Activated T-helper 2 cell treated with anti-CD3 and anti-CD28 coated beads, Interferon-gamma antibody, Interleukin-2, Interleukin-4, amounts not matched to agents 10 μg/mL and 5 μg/mL and 100 μg/mL, durations not matched to agents 14 hours and 24 hours and 36 hours (primary cell): Measurements from ENCODE around the gene AIG1. TPM values are rescaled to one million over a fixed set of nuclear protein-coding genes. Genes with fewer than 3 reads are reported as not detected.

Experiments
- DNase-seq: peaks from one replicate; pipeline ENCODE4 v3.0.0; 2021; ENCODE audit warnings: low spot score
- H3K27ac Mint-ChIP-seq: one replicate; pipeline ENCODE4 v1.8.0; 2021; ENCODE audit warnings: mixed read lengths
- H3K27me3 Mint-ChIP-seq: one replicate; pipeline ENCODE4 v1.8.0; 2021; ENCODE audit warnings: low read depth, mixed read lengths
- H3K36me3 Mint-ChIP-seq: one replicate; pipeline ENCODE4 v1.8.0; 2021; ENCODE audit warnings: low read depth, mixed read lengths
- H3K4me1 Mint-ChIP-seq: one replicate; pipeline ENCODE4 v1.8.0; 2021; ENCODE audit warnings: low read depth, mixed read lengths
- H3K4me3 Mint-ChIP-seq: one replicate; pipeline ENCODE4 v1.8.0; 2021; ENCODE audit warnings: low read depth, mild to moderate bottlenecking, moderate library complexity, mixed read lengths
- H3K9me3 Mint-ChIP-seq: one replicate; pipeline ENCODE4 v1.8.0; 2021; ENCODE audit warnings: mixed read lengths
- intact Hi-C: fragments of 100-400 bp; cut with micrococcal nuclease; formaldehyde crosslinking; loops from one replicate; pipeline ENCODE4 v1.15.1; 2023
- total RNA-seq: library from RNA; stranded (reverse); gene quantifications from 2 replicates; pipeline ENCODE4 v1.2.3, GENCODE V29; 2022

AIG1 gene
- total RNA-seq, 1 donor from 2014 or later, result 2.4 TPM

DNA sequence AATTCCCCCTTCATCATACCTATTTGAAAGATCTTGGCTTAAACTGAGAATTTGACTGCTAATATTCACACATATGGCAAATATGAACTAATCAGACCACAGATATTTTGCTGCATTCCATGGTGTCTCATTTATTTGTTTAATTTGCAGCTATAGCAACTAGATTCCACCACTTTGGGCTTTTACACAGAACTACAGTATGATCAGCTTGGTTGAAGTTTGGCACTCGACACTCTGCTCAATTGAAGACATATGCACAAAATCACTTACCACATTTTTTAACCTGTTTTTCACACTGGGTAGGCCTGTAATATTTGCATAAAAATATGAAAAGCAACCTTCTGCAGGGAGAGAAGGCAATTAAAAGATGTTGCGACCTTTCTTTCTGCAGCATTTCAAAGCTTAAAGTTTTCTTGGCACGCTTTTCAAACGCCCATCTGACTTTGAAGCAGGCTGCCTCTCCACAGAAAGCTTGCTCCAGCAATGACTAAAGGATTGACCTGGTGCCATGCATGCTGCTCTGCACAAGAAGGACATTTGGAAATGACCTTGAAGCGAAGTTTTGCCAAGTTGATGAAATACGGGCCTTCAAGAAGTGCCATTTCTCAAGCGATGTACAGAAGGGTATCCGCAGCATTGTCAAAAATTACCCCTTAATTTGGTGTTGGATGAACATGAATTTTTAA lies 126.7 kb downstream of the AIG1 start:
- no peaks in the 10 kb centered on the region for H3K4me1 Mint-ChIP-seq
- H3K27ac Mint-ChIP-seq, result no peak overlapping the region
- no peak for DNase-seq

DNA sequence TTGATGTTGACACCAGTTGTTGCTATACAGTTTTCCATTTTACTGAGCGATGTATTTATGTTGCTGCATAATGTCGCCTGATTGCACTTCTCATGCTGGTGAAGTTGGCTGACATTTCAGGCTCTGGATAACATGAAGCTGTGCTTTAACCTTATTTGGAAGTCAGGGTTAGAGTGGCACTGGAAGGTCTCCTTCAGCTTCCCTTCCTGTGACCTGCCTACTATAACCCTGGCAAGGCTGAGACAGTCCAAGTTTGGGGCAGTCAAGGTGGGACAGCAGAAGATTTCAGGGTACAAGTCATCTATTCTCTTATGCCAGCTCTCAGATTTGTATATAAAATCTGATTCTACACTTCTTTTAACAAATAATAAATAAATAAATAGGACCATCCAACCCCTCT lies 127.6 kb downstream of the AIG1 start:
- intact Hi-C loops, result no loop called here
- Mint-ChIP-seq H3K36me3 (no peaks in the 10 kb centered on the region), H3K4me3 (no peak overlapping the region), H3K4me1 (no peaks in the 10 kb centered on the region), H3K27ac (no peak overlapping the region), H3K27me3 (no peaks in the 10 kb centered on the region), H3K9me3 (no peaks in the 10 kb centered on the region)
- no peak for DNase-seq

More for the DNA sequence above, 126.7 kb downstream of the AIG1 start:
- Mint-ChIP-seq H3K27me3 (no peaks in the 10 kb centered on the region), H3K36me3 (no peaks in the 10 kb centered on the region), H3K9me3 (no peaks in the 10 kb centered on the region), H3K4me3 (no peak overlapping the region)
- intact Hi-C loops, result no loop called here

DNA sequence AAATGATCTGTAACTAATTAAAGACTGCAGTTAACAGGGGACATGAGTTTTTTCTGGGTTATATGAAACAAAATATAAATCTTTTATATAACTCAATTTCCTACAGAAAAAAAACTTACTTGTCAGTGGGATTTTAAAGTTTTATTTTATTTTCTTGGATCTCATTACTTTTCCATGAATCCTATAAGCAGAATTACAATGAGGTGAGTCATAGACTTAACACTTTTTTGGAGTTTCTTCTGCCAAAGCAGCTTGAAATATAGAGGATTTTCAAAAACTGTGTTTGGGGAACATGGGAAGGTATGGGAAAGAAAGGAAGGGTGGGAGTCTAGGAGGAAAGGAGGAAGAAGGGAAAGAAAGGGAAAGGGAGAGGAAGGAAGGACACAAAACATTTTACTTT lies 130.7 kb downstream of the AIG1 start:
- H3K27ac Mint-ChIP-seq, result no peak overlapping the region
- no peak for DNase-seq
- intact Hi-C loops, result no loop called here
- no peaks in the 10 kb centered on the region for H3K36me3 Mint-ChIP-seq
- H3K27me3 Mint-ChIP-seq, result no peaks in the 10 kb centered on the region
- no peaks in the 10 kb centered on the region for H3K4me1 Mint-ChIP-seq
- no peaks in the 10 kb centered on the region for H3K9me3 Mint-ChIP-seq
- no peak overlapping the region for H3K4me3 Mint-ChIP-seq

DNA sequence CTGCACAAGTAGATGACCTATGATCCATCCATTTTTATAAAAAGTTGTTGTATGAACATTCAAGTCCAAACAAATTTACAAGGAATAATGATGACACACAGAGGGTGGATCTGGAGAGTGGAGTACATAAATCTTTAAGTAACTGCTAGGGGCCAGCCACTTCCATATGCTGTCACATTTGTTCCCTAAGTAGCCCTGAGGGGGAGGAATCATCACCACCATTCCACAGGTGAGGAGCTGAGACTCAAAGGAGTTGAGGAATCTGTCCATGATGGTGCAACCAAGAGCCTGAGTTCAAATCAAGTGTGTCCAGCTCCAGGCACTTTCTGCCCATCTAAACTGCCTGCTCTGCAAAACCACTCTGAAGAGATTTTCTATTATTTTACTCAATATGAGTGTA lies 132.1 kb downstream of the AIG1 start:
- Mint-ChIP-seq H3K27me3 (no peaks in the 10 kb centered on the region), H3K4me3 (no peak overlapping the region), H3K9me3 (no peaks in the 10 kb centered on the region), H3K27ac (no peak overlapping the region), H3K36me3 (no peaks in the 10 kb centered on the region), H3K4me1 (no peaks in the 10 kb centered on the region)
- intact Hi-C loops, result no loop called here
- DNase-seq, result no peak

DNA sequence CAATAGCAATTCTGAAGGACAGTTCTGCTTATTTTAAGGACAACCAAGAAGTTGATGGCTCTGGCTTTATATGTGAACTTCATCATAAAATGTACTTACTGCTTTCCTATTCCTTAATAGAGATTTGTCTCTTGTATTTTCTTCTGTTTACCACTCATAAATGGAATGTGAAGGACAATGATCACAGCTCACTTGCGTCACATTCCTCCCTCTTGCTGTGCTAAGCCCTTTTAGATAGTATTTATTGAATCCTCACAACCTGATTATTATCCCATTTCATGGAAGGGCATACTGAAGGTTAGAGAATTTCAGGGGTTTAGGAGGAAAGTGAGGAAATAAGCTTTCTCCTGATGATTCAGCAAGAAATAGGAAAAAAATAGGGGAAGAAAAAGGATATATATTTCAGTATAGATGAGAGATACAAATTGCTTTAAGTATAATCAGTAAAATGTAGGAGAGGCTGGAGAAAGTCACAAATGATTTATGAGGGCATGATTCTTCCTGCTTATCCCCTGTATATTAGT lies 132.9 kb downstream of the AIG1 start:
- intact Hi-C loops, result no loop called here
- no peaks in the 10 kb centered on the region for H3K9me3 Mint-ChIP-seq
- no peak for DNase-seq
- no peaks in the 10 kb centered on the region for H3K27me3 Mint-ChIP-seq
- H3K4me3 Mint-ChIP-seq, result no peak overlapping the region
- no peaks in the 10 kb centered on the region for H3K4me1 Mint-ChIP-seq
- H3K36me3 Mint-ChIP-seq, result no peaks in the 10 kb centered on the region
- no peak overlapping the region for H3K27ac Mint-ChIP-seq

DNA sequence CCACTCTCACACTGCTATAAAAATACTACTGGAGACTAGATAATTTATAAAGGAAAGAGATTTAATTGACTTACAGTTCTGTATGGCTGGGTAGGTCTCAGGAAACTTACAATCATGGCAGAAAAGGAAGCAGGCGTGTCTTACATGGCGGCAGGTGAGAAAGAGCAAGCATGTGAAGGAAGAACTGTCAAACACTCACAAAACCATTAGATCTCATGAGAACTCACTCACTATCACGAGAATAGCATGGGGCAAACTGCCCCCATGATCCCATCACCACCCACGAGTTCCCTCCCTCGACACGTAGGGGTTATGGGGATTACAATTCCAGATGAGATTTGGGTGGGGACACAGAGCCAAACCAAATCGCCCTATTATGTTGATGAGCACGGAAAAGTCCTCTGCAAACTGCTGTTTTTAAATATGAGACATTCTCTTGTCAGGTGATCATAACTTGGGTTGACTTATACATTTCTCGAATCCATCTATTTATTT lies 133.5 kb downstream of the AIG1 start:
- Mint-ChIP-seq H3K4me1 (no peaks in the 10 kb centered on the region), H3K9me3 (no peaks in the 10 kb centered on the region), H3K27me3 (no peaks in the 10 kb centered on the region), H3K36me3 (no peaks in the 10 kb centered on the region), H3K27ac (no peak overlapping the region), H3K4me3 (no peak overlapping the region)
- intact Hi-C loops, result no loop called here
- no peak for DNase-seq

DNA sequence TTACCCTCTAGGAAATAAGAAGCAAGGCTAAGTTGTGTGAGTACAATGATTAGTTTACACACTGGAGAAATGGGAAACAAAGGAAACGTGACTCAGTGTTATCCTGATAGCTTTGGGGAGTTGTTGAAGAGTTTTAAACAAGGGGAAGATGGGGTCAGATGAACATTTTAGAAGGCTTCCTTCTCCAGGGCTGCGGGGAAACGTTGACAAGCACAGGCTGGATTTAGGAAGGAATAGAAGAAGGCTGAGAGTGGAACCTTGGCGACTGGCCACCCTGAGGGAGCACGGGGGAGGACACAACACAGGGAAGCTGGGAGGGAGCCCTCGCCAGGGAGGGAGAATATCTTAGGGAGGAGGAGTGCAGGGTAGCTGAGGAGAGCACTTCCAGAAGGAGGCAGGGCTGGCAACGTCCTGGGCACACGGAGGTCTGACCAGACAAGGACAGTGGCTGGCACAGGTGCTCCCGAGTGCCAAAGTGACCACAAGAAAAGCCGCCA lies 134.7 kb downstream of the AIG1 start:
- H3K27me3 Mint-ChIP-seq, result no peaks in the 10 kb centered on the region
- H3K36me3 Mint-ChIP-seq, result no peaks in the 10 kb centered on the region
- no peak overlapping the region for H3K4me3 Mint-ChIP-seq
- no peak for DNase-seq
- intact Hi-C loops, result no loop called here
- H3K27ac Mint-ChIP-seq, result no peak overlapping the region
- no peaks in the 10 kb centered on the region for H3K4me1 Mint-ChIP-seq
- no peaks in the 10 kb centered on the region for H3K9me3 Mint-ChIP-seq

DNA sequence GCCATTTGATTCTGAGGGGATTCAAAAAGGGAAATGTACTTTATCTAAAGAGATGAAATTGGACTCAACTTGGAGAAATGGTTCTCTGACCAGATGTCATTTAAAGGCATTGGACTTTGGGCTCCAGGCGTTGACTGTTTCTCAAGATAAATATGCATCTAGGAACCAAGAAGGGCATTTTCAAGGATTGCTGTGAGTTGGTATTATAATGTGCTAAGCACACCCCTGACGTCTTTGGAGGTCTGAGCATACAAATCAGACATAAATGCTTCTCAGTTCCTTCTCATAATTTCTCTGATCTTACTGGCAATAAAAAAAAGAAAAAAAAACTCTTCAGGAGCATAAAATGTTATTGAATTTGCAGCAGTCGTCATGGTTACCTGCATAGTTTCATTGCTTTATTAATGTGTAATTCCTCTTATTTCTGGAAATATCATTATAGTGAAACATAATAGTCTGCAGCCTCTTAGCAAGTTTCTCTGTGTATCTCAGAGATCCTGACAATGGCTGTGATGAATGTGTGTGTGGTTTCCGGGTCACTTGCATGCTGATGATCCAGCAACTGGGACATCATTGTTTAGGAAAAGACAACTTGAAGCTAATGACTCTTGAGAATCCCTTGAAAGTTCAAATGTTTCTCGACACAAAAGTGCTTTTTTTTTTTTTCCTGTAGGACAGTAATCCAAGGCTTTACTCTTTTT lies 136.0 kb downstream of the AIG1 start:
- Mint-ChIP-seq H3K36me3 (no peaks in the 10 kb centered on the region), H3K4me3 (no peak overlapping the region), H3K27me3 (no peaks in the 10 kb centered on the region)

DNA sequence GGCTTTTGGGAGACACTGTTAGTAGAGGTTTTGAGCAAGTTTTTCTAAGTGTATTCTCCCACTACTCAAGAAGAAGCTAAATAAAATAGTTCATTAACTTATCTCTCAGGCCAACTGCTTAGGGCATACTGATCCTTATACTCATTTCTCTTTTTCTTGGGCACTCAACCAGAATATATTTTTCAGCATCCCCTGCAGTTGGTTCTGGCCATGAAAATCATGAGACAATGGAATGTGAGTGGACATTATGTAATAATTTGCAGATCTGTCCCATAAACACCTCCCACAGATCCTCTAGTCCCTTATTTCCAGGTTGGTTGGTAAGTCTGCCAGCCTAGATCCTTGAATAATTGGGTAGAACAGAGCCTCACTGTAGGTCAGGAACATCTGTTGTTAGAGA lies 136.7 kb downstream of the AIG1 start:
- H3K36me3 Mint-ChIP-seq, result no peaks in the 10 kb centered on the region
- H3K9me3 Mint-ChIP-seq, result no peaks in the 10 kb centered on the region
- no peak overlapping the region for H3K4me3 Mint-ChIP-seq
- H3K27ac Mint-ChIP-seq, result no peak overlapping the region
- H3K27me3 Mint-ChIP-seq, result no peaks in the 10 kb centered on the region
- no peaks in the 10 kb centered on the region for H3K4me1 Mint-ChIP-seq
- intact Hi-C loops, result no loop called here
- DNase-seq, result no peak

More for the DNA sequence above, 136.0 kb downstream of the AIG1 start:
- no peak for DNase-seq
- intact Hi-C loops, result no loop called here
- Mint-ChIP-seq H3K27ac (no peak overlapping the region), H3K9me3 (no peaks in the 10 kb centered on the region), H3K4me1 (no peaks in the 10 kb centered on the region)

DNA sequence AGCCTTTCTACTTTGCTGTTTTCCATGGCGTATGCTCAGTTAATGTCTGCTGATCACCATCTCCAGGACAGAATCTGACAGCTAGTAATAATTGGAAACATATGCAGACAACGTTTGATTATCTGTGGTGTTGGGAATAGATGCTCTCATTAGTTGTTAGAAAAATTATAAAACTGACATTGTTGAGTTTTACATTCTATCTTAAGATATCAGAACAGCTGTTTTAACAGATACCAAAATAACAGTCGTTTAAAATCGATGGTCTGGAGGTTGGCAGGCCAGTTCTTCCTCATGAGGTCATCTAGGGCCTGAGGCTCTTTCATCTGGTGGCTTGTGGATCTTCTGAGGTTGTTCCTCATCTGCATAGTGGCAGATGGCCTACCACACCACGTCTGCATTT lies 137.6 kb downstream of the AIG1 start:
- no peak overlapping the region for H3K4me3 Mint-ChIP-seq
- no peaks in the 10 kb centered on the region for H3K36me3 Mint-ChIP-seq
- intact Hi-C loops, result no loop called here
- no peak overlapping the region for H3K27ac Mint-ChIP-seq
- no peaks in the 10 kb centered on the region for H3K27me3 Mint-ChIP-seq
- H3K9me3 Mint-ChIP-seq, result no peaks in the 10 kb centered on the region
- no peaks in the 10 kb centered on the region for H3K4me1 Mint-ChIP-seq
- no peak for DNase-seq

DNA sequence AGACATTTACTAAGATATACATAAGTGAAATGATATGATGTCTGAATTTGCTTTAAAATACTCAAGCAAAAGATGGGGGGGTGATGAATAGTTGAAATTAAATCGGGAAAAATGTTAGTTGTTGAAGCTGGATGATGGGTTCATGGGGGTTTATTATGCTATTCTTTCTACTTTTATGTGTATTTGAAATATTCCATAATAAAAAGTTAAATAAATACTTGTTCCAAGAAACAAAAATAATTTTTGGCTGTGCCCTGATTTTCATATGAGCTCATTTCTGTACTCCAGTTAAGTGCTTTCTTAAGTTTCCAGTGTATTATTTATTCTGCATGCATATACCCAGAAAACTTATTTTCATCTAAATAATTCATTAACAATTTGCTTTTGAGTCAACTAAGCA lies 138.6 kb downstream of the AIG1 start:
- intact Hi-C loops, result no loop called here
- Mint-ChIP-seq H3K36me3 (no peaks in the 10 kb centered on the region), H3K9me3 (peaks cover 5% of the 10 kb centered on the region), H3K27me3 (no peaks in the 10 kb centered on the region), H3K4me3 (no peak overlapping the region), H3K4me1 (no peaks in the 10 kb centered on the region), H3K27ac (no peak overlapping the region)
- no peak for DNase-seq

DNA sequence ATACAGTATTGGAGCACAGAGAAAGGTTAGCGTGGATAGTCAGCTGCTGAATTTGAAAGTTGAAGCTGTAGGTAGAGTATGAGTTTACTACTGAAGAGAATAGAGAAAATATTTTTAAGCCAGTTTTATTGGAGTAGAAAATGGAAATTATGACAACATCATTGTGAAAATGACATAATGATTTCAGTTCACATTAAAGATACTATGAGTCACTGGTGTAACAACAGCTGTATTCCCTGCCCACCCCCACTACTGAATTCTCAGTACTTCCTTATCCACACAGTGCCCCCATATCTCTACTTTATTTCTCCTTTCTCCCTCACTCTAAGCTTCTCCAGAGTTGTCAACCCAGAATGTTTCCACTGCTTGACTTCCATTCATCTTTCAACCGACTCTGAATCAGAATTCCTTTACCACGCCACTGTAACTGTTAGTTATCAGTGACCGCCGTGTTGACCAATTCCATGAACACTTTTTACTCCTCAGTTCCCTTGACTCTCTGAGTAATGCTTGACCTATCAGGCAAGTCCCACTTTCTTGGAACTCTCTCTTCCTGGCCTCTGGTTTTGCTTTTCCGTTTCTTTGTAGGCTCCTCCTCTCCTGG lies 139.6 kb downstream of the AIG1 start:
- intact Hi-C loops, result no loop called here
- H3K27me3 Mint-ChIP-seq, result no peaks in the 10 kb centered on the region
- peaks cover 5% of the 10 kb centered on the region for H3K9me3 Mint-ChIP-seq
- no peak for DNase-seq
- no peak overlapping the region for H3K4me3 Mint-ChIP-seq
- no peaks in the 10 kb centered on the region for H3K4me1 Mint-ChIP-seq
- no peak overlapping the region for H3K27ac Mint-ChIP-seq
- no peaks in the 10 kb centered on the region for H3K36me3 Mint-ChIP-seq

DNA sequence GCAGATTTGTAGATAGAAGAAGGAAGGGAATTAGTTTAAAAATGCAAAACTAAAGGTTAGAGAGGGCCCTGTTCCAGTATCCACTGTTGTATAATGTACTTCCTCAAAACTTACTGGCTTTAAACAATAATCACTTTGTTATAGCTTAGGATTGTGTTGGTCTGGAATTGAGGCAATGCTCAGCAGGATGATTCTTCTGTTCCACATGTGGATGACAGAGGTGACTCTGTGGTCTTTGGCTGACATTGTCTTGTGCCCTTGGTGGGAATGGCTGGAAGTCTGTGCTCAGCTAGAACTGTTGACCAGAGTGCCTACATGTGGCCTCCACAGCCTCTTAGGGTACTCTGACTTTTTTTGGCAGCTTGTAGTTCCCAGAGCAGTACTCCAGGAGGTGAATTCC lies 143.4 kb downstream of the AIG1 start:
- Mint-ChIP-seq H3K4me1 (no peaks in the 10 kb centered on the region), H3K9me3 (peaks cover 5% of the 10 kb centered on the region), H3K36me3 (no peaks in the 10 kb centered on the region), H3K4me3 (no peak overlapping the region), H3K27me3 (no peaks in the 10 kb centered on the region), H3K27ac (no peak overlapping the region)
- intact Hi-C loops, result no loop called here
- DNase-seq, result no peak
